Stimulated activated CD8-positive, alpha-beta memory T cell treated with anti-CD3 and anti-CD28 coated beads, Interleukin-12 subunit alpha, Interleukin-12 subunit beta, amount 100 ng/mL, for 4 hours (primary cell): ENCODE measurements around the gene RAD51AP2.

Source experiments
- DNase-seq: peaks from one replicate; pipeline ENCODE4 v3.0.0-alpha.2; 2020; ENCODE audit warnings: low read depth

Gene RAD51AP2

GRCh38 chr2:17470855-17471641, 47.2 kb downstream of the RAD51AP2 start:
- DNase-seq = no peak

GRCh38 chr2:17461087-17461475, 57.2 kb downstream of the RAD51AP2 start:
- no peak for DNase-seq
